Calu3 (cell line): ENCODE results near the gene KRTAP6-2. TPM values are rescaled to one million over a fixed set of nuclear protein-coding genes. Genes with fewer than 3 reads are reported as not detected.

Experiments
- BruUV-seq: library from RNA; stranded (reverse); fragments of 400-500 nt; replicated peaks from 2 replicates; lab custom pipeline; 2021; lab: Mats Ljungman, UMichigan
- CTCF ChIA-PET: fragments of 300-600 bp; sonication (Branson Sonifier 250); formaldehyde crosslinking; loops from one replicate; lab custom pipeline; 2022; ENCODE audit warnings: antibody characterized with exemption; lab: Charles Lee
- DNase-seq: peaks from one replicate; pipeline ENCODE4 v3.0.0; 2022
- H3K27ac Mint-ChIP-seq: one replicate; pipeline ENCODE4 v1.8.0; 2022; ENCODE audit warnings: mixed read lengths; ENCODE audit not compliant: unreplicated experiment
- H3K27me3 Mint-ChIP-seq: one replicate; pipeline ENCODE4 v1.8.0; 2022; ENCODE audit warnings: mixed read lengths; ENCODE audit not compliant: unreplicated experiment
- H3K36me3 Mint-ChIP-seq: one replicate; pipeline ENCODE4 v1.8.0; 2022; ENCODE audit warnings: mild to moderate bottlenecking, moderate library complexity, mixed read lengths; ENCODE audit not compliant: insufficient read depth, unreplicated experiment
- H3K4me1 Mint-ChIP-seq: one replicate; pipeline ENCODE4 v1.8.0; 2022; ENCODE audit warnings: mild to moderate bottlenecking, low read depth, mixed read lengths; ENCODE audit not compliant: unreplicated experiment
- H3K4me3 Mint-ChIP-seq: one replicate; pipeline ENCODE4 v1.8.0; 2022; ENCODE audit warnings: mild to moderate bottlenecking, low read depth, moderate library complexity, mixed read lengths; ENCODE audit not compliant: unreplicated experiment
- H3K9me3 Mint-ChIP-seq: one replicate; pipeline ENCODE4 v1.8.0; 2022; ENCODE audit warnings: low read depth, mixed read lengths; ENCODE audit not compliant: unreplicated experiment
- CTCF ChIP-seq: fragments of 200-600 bp; IDR thresholded peaks from one replicate; pipeline ENCODE4 v1.8.0; 2022; ENCODE audit warnings: antibody characterized with exemption; ENCODE audit not compliant: unreplicated experiment
- intact Hi-C: fragments of 100-400 bp; cut with micrococcal nuclease; formaldehyde crosslinking; loops from one replicate; pipeline ENCODE4 v1.10.0; 2022; ENCODE audit not compliant: unreplicated experiment
- total RNA-seq: library from RNA; stranded (reverse); gene quantifications from 2 replicates; pipeline ENCODE4 v1.2.3, GENCODE V29; 2022

The KRTAP6-2 gene
- total RNA-seq, 1 experiment from 2014 or later = not detected

- CTCF ChIA-PET = interaction anchor here (0.6 kb wide), 1 partner anchor 189 kb away, joined by 3 read pairs; no protein-coding TSS in a partner anchor
- no peak for TF ChIP-seq CTCF
- intact Hi-C loops = no loop called here
Measured at GRCh38 chr21:30600787-30601186, 2.1 kb upstream of the KRTAP6-2 start, which contains the start of gene KRTAP22-1. Gene KRTAP22-1 (plus strand): TSS chr21:30601087.

DNA sequence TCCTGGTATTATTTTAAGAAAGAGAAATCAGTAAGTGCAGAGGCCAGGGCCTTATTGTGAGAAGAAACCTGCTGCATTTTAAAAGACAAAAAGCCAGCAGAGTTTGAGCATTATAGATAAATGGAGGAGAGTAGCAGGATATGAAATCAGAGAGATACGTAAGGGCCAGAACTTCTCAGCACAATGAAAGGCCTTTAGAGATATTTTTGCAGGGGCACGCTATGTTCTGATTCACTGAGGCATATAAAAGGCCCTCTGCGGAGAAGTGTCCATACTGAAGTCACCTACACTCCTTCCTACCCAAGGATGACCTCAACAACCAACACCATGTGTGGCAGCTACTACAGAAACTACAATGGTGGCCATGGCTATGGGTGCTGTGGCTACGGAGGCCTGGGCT, 6.6 kb downstream of the KRTAP6-2 start, which contains the start of gene KRTAP6-3:
Gene KRTAP6-3 (plus strand): TSS at position 301 of the 400 bp plus-strand sequence. CDS start 6 bp downstream, at position 307.
- H3K9me3 Mint-ChIP-seq = peaks cover 4% of the 10 kb centered on the region
- H3K4me3 Mint-ChIP-seq = no peak within 1 kb of the TSS
- CTCF ChIA-PET = no interaction called here
- H3K4me1 Mint-ChIP-seq = no peaks in the 10 kb centered on the region
- no peak for TF ChIP-seq CTCF
- intact Hi-C loops = no loop called here
- DNase-seq = no peak
- BruUV-seq = no TSS peak
- H3K27me3 Mint-ChIP-seq = no peaks in the 10 kb centered on the region
- H3K27ac Mint-ChIP-seq = no peak within 1 kb of the TSS
- H3K36me3 Mint-ChIP-seq = no peaks in the 10 kb centered on the region

More at GRCh38 chr21:30600787-30601186, 2.1 kb upstream of the KRTAP6-2 start, which contains the start of gene KRTAP22-1:
- Mint-ChIP-seq H3K27me3 (no peaks in the 10 kb centered on the region), H3K9me3 (peaks cover 16% of the 10 kb centered on the region), H3K36me3 (no peaks in the 10 kb centered on the region), H3K4me1 (no peaks in the 10 kb centered on the region), H3K27ac (no peak within 1 kb of the TSS), H3K4me3 (no peak within 1 kb of the TSS)
- no TSS peak for BruUV-seq
- no peak for DNase-seq

DNA sequence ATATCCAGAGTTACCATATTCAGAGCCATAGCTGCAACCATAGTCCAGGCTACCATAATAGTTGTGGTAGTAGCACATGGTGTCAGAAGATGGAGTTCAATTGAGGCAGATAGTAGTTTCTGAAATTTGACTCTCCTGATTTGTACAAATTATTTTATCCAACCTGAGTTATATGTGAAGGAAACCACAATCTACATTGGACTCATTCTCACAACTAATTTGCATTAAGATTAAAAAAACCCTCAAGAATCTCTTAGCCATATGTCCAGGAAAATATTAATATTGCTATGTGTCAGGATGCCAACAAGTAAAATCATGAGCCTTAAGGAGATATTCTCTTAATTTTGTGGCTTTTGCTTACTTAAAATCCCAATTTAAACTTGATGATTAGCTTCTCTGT, 8.4 kb downstream of the KRTAP6-2 start, which contains the start of gene KRTAP22-2:
Gene KRTAP22-2 (minus strand): TSS at position 101 of the 400 bp plus-strand sequence.
- intact Hi-C loops = no loop called here
- TF ChIP-seq CTCF = no peak
- CTCF ChIA-PET = no interaction called here

GRCh38 chr21:30582870-30583269, 15.8 kb downstream of the KRTAP6-2 start:
- TF ChIP-seq CTCF = no peak

More for the DNA sequence above, 8.4 kb downstream of the KRTAP6-2 start, which contains the start of gene KRTAP22-2:
- BruUV-seq = no TSS peak
- no peak within 1 kb of the TSS for H3K4me3 Mint-ChIP-seq
- peaks cover 4% of the 10 kb centered on the region for H3K9me3 Mint-ChIP-seq
- no peak within 1 kb of the TSS for H3K27ac Mint-ChIP-seq
- no peaks in the 10 kb centered on the region for H3K36me3 Mint-ChIP-seq
- H3K4me1 Mint-ChIP-seq = no peaks in the 10 kb centered on the region
- no peaks in the 10 kb centered on the region for H3K27me3 Mint-ChIP-seq
- no peak for DNase-seq

More at GRCh38 chr21:30582870-30583269, 15.8 kb downstream of the KRTAP6-2 start:
- CTCF ChIA-PET = no interaction called here
- H3K9me3 Mint-ChIP-seq = peaks cover 4% of the 10 kb centered on the region
- no peak overlapping the region for H3K4me3 Mint-ChIP-seq
- BruUV-seq = no TSS peak
- DNase-seq = no peak
- intact Hi-C loops = no loop called here
- H3K4me1 Mint-ChIP-seq = no peaks in the 10 kb centered on the region
- H3K27ac Mint-ChIP-seq = no peak overlapping the region
- no peaks in the 10 kb centered on the region for H3K27me3 Mint-ChIP-seq
- H3K36me3 Mint-ChIP-seq = no peaks in the 10 kb centered on the region
